Left lung (tissue), 10 donors: ENCODE data around the gene RNASE3. TPM values are rescaled to one million over a fixed set of nuclear protein-coding genes. Genes with fewer than 3 reads are reported as not detected.

Source experiments
- ATAC-seq: fragments of 200-7000 bp; cut with Tn5 transposase; one replicate; pipeline ENCODE4 v1.9.1; 2020; ENCODE audit warnings: moderate library complexity
- DNase-seq, 4 donors: peaks; one replicate each; pipeline ENCODE4 v3.0.0-alpha.2; 2013 to 2020
- H3K27ac ChIP-seq, 2 donors: fragments of 200-600 bp; sonication (generic) in 1 of 2; one replicate each; pipeline versions ENCODE4 v1.5.0 to v1.8.0; 2020 to 2021
- H3K27me3 ChIP-seq, 2 donors: fragments of 200-600 bp; sonication (generic) in 1 of 2; one replicate each; pipeline versions ENCODE4 v1.5.0 to v1.8.0; 2020 to 2021
- H3K36me3 ChIP-seq, 2 donors: fragments of 200-600 bp; sonication (generic) in 1 of 2; one replicate each; pipeline versions ENCODE4 v1.5.0 to v1.8.0; 2020 to 2021
- H3K4me1 ChIP-seq, 2 donors: fragments of 200-600 bp; one replicate each; pipeline ENCODE4 v1.8.0; 2021
- H3K4me3 ChIP-seq, 2 donors: fragments of 200-600 bp; sonication (generic) in 1 of 2; one replicate each; pipeline versions ENCODE4 v1.5.0 to v1.8.0; 2020 to 2021; ENCODE audit warnings: mild to moderate bottlenecking in 1 of 2
- H3K9me3 ChIP-seq, 2 donors: fragments of 200-600 bp; sonication (generic) in 1 of 2; one replicate each; pipeline versions ENCODE4 v1.5.0 to v1.8.0; 2020 to 2021
- CTCF ChIP-seq, 2 donors: fragments of 200-600 bp; sonication (generic) in 1 of 2; IDR thresholded peaks; one replicate each; pipeline versions ENCODE4 v1.5.0 to v1.8.0; 2021; ENCODE audit warnings: antibody characterized with exemption in 2 of 2
- intact Hi-C, 2 donors: fragments of 100-400 bp; cut with DNase I; formaldehyde crosslinking; loops; one replicate each; pipeline versions ENCODE4 v1.11.2 to v1.14.2; 2022
- polyA plus RNA-seq, 6 donors: library from polyadenylated mRNA; unstranded; fragments of 120-200 nt; gene quantifications; one replicate each; pipeline ENCODE4 v1.2.1, GENCODE V29; 2013; ENCODE audit not compliant: insufficient read length in 6 of 6
- total RNA-seq, 2 donors: library from RNA; stranded (reverse); fragmentation: NEBNext Ultra II Directional; extraction: Animal tissue kit (Norgen Biotek cat#: 25700); gene quantifications; one replicate each; pipeline ENCODE4 v1.2.1, GENCODE V29; 2021
- donor health status: DM: no; HTN: yes; CAD: no.
- donor health status: DM: no; HTN: no; CAD: no.

Gene RNASE3
- total and polyA plus RNA-seq, 8 donors: 0.33 to 1.9 (median 1.0) TPM; not detected in 1

GRCh38 chr14:20855652-20856291 is 35.4 kb upstream of the RNASE3 start:
- Histone ChIP-seq H3K4me1 (peaks cover 0 to 4% of the 10 kb centered on the region in 2 donors), H3K36me3 (no peaks in the 10 kb centered on the region), H3K27ac (no peak overlapping the region), H3K4me3 (no peak overlapping the region), H3K9me3 (no peaks in the 10 kb centered on the region), H3K27me3 (no peaks in the 10 kb centered on the region)
- peak in 2 of 4 donors; percentile 65 to 76 for DNase-seq
- peak; percentile 97 for ATAC-seq
- TF ChIP-seq CTCF (IDR thresholded peaks at IDR 0.05): peak; percentile 71 to 78
- intact Hi-C loops: loop anchor here in 1 of 2 donors (5.0 kb wide), 1 partner anchor 158 kb away; no protein-coding TSS in a partner anchor

GRCh38 chr14:20857207-20857606 is 34.0 kb upstream of the RNASE3 start:
- Histone ChIP-seq H3K4me1 (peaks cover 0 to 4% of the 10 kb centered on the region in 2 donors), H3K4me3 (no peak overlapping the region), H3K27ac (no peak overlapping the region), H3K27me3 (no peaks in the 10 kb centered on the region), H3K36me3 (no peaks in the 10 kb centered on the region), H3K9me3 (no peaks in the 10 kb centered on the region)
- intact Hi-C loops: loop anchor here in 1 of 2 donors (5.0 kb wide), 1 partner anchor 160 kb away; no protein-coding TSS in a partner anchor
- ATAC-seq (no peak), DNase-seq (no peak)
- no peak for TF ChIP-seq CTCF (IDR thresholded peaks at IDR 0.05)

- Histone ChIP-seq H3K27me3 (no peaks in the 10 kb centered on the region), H3K4me1 (peaks cover 0 to 4% of the 10 kb centered on the region in 2 donors), H3K36me3 (no peaks in the 10 kb centered on the region), H3K27ac (no peak overlapping the region), H3K4me3 (no peak overlapping the region), H3K9me3 (no peaks in the 10 kb centered on the region)
- peak in 3 of 4 donors; percentile 62 to 85 (median 67) for DNase-seq
- intact Hi-C loops: loop anchor here in 1 of 2 donors (5.0 kb wide), 1 partner anchor 160 kb away; no protein-coding TSS in a partner anchor
- TF ChIP-seq CTCF (IDR thresholded peaks at IDR 0.05): peak; percentile 89 to 92
- peak; percentile 76 for ATAC-seq
These were observed 33.4 kb upstream of the RNASE3 start for GRCh38 chr14:20857630-20858261.

DNA sequence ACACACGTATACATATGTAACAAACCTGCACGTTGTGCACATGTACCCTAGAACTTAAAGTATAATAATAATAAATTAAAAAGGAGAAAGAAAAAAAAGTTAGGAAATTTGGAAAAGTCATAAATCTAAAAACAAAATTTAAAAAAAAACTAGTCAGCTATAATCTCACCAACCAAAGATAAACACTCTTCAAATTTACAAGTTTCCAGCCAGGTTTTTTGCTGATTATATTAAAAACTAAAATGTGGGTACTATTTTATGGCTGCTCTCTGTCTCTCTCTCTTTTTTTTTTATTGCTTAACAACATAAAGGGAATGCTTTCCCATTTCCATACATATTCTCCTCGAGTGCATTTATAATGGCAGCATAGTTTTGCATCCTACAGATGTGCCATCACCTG is 25.0 kb upstream of the RNASE3 start:
- Histone ChIP-seq H3K27me3 (no peaks in the 10 kb centered on the region), H3K4me1 (no peaks in the 10 kb centered on the region), H3K4me3 (no peak overlapping the region), H3K9me3 (no peaks in the 10 kb centered on the region), H3K27ac (no peak overlapping the region), H3K36me3 (no peaks in the 10 kb centered on the region)
- ATAC-seq (no peak), DNase-seq (no peak)
- intact Hi-C loops: no loop called here
- no peak for TF ChIP-seq CTCF (IDR thresholded peaks at IDR 0.05)

- DNase-seq: peak in 1 of 4 donors; percentile 17
- H3K27ac ChIP-seq: no peak overlapping the region
- no peaks in the 10 kb centered on the region for H3K27me3 ChIP-seq
- peak in 1 of 2 donors; percentile 14 for TF ChIP-seq CTCF (IDR thresholded peaks at IDR 0.05)
- intact Hi-C loops: no loop called here
- H3K36me3 ChIP-seq: no peaks in the 10 kb centered on the region
- H3K4me1 ChIP-seq: no peaks in the 10 kb centered on the region
- H3K4me3 ChIP-seq: no peak overlapping the region
- peak; percentile 54 for ATAC-seq
- no peaks in the 10 kb centered on the region for H3K9me3 ChIP-seq
These were observed 24.2 kb upstream of the RNASE3 start for GRCh38 chr14:20866963-20867362.
